ENCODE measurements around the gene P4HB. TPM values are rescaled to one million over a fixed set of nuclear protein-coding genes. Genes with fewer than 3 reads are reported as not detected.

P4HB gene
- total and polyA plus RNA-seq, 2 experiments from 2014 or later: 206 to 620 TPM

DNA sequence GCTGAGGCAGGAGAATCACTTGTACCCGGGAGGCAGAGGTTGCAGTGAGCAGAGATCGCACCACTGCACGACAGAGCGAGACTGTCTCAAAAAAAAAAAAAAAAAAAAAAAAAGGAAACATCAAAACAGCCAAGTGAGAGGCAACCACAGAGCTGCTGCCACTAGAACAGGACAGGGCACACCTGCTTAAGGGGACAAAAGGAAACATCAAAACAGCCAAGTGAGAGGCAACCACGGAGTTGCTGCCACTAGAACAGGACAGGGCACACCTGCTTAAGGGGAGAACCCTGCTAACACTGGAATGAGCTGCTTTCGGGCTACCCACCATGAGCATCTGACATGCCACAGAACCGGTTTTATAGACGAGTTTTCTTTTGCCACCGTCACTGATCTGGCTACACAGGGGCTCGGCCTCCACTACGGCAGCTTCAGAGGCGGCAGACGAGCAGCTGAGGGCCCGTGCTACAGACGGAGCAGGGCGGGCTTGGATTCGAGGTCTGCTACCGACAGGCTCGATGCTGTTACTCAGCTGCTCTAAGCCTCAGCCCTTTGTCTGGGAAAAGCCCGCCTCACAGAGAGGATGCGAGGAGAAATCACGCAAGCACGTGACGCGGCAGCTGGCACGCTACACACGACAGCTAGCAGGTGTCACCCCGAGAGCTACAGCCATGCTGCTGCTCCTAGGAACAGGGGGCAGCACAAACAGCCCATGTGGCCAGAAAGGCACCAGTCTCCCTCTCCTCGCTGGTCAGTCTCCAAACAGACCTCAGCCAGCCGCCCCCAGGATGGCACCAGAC, 2.0 kb downstream of the P4HB start (continued):
- TF ChIP-seq, protein P1, sequence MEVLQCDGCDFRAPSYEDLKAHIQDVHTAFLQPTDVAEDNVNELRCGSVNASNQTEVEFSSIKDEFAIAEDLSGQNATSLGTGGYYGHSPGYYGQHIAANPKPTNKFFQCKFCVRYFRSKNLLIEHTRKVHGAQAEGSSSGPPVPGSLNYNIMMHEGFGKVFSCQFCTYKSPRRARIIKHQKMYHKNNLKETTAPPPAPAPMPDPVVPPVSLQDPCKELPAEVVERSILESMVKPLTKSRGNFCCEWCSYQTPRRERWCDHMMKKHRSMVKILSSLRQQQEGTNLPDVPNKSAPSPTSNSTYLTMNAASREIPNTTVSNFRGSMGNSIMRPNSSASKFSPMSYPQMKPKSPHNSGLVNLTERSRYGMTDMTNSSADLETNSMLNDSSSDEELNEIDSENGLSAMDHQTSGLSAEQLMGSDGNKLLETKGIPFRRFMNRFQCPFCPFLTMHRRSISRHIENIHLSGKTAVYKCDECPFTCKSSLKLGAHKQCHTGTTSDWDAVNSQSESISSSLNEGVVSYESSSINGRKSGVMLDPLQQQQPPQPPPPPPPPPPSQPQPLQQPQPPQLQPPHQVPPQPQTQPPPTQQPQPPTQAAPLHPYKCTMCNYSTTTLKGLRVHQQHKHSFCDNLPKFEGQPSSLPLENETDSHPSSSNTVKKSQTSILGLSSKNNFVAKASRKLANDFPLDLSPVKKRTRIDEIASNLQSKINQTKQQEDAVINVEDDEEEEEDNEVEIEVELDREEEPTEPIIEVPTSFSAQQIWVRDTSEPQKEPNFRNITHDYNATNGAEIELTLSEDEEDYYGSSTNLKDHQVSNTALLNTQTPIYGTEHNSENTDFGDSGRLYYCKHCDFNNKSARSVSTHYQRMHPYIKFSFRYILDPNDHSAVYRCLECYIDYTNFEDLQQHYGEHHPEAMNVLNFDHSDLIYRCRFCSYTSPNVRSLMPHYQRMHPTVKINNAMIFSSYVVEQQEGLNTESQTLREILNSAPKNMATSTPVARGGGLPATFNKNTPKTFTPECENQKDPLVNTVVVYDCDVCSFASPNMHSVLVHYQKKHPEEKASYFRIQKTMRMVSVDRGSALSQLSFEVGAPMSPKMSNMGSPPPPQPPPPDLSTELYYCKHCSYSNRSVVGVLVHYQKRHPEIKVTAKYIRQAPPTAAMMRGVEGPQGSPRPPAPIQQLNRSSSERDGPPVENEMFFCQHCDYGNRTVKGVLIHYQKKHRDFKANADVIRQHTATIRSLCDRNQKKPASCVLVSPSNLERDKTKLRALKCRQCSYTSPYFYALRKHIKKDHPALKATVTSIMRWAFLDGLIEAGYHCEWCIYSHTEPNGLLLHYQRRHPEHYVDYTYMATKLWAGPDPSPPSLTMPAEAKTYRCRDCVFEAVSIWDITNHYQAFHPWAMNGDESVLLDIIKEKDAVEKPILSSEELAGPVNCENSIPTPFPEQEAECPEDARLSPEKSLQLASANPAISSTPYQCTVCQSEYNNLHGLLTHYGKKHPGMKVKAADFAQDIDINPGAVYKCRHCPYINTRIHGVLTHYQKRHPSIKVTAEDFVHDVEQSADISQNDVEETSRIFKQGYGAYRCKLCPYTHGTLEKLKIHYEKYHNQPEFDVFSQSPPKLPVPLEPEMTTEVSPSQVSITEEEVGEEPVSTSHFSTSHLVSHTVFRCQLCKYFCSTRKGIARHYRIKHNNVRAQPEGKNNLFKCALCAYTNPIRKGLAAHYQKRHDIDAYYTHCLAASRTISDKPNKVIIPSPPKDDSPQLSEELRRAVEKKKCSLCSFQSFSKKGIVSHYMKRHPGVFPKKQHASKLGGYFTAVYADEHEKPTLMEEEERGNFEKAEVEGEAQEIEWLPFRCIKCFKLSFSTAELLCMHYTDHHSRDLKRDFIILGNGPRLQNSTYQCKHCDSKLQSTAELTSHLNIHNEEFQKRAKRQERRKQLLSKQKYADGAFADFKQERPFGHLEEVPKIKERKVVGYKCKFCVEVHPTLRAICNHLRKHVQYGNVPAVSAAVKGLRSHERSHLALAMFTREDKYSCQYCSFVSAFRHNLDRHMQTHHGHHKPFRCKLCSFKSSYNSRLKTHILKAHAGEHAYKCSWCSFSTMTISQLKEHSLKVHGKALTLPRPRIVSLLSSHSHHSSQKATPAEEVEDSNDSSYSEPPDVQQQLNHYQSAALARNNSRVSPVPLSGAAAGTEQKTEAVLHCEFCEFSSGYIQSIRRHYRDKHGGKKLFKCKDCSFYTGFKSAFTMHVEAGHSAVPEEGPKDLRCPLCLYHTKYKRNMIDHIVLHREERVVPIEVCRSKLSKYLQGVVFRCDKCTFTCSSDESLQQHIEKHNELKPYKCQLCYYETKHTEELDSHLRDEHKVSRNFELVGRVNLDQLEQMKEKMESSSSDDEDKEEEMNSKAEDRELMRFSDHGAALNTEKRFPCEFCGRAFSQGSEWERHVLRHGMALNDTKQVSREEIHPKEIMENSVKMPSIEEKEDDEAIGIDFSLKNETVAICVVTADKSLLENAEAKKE (CRISPR knock-in tag; IDR thresholded peaks at IDR 0.05): no peak
- TF ChIP-seq ZNF331 (CRISPR knock-in tag; IDR thresholded peaks at IDR 0.05; ENCODE audit: low read depth) (no peak), ZNF114 (CRISPR knock-in tag; IDR thresholded peaks at IDR 0.05) (no peak), CREB1 (CRISPR knock-in tag; IDR thresholded peaks at IDR 0.05; ENCODE audit: low read depth) (no peak), EZH2phosphoT487 (IDR thresholded peaks at IDR 0.05; ENCODE audit: unreplicated experiment) (no peak), NANOG (IDR thresholded peaks at IDR 0.05; ENCODE audit: borderline replicate concordance) (no peak), JUNB (IDR thresholded peaks at IDR 0.05; ENCODE audit: unreplicated experiment) (no peak)
- TF ChIP-seq, protein P2, sequence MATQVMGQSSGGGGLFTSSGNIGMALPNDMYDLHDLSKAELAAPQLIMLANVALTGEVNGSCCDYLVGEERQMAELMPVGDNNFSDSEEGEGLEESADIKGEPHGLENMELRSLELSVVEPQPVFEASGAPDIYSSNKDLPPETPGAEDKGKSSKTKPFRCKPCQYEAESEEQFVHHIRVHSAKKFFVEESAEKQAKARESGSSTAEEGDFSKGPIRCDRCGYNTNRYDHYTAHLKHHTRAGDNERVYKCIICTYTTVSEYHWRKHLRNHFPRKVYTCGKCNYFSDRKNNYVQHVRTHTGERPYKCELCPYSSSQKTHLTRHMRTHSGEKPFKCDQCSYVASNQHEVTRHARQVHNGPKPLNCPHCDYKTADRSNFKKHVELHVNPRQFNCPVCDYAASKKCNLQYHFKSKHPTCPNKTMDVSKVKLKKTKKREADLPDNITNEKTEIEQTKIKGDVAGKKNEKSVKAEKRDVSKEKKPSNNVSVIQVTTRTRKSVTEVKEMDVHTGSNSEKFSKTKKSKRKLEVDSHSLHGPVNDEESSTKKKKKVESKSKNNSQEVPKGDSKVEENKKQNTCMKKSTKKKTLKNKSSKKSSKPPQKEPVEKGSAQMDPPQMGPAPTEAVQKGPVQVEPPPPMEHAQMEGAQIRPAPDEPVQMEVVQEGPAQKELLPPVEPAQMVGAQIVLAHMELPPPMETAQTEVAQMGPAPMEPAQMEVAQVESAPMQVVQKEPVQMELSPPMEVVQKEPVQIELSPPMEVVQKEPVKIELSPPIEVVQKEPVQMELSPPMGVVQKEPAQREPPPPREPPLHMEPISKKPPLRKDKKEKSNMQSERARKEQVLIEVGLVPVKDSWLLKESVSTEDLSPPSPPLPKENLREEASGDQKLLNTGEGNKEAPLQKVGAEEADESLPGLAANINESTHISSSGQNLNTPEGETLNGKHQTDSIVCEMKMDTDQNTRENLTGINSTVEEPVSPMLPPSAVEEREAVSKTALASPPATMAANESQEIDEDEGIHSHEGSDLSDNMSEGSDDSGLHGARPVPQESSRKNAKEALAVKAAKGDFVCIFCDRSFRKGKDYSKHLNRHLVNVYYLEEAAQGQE (IDR thresholded peaks at IDR 0.05; ENCODE audit: unreplicated experiment): no peak
- TF ChIP-seq, protein P3, sequence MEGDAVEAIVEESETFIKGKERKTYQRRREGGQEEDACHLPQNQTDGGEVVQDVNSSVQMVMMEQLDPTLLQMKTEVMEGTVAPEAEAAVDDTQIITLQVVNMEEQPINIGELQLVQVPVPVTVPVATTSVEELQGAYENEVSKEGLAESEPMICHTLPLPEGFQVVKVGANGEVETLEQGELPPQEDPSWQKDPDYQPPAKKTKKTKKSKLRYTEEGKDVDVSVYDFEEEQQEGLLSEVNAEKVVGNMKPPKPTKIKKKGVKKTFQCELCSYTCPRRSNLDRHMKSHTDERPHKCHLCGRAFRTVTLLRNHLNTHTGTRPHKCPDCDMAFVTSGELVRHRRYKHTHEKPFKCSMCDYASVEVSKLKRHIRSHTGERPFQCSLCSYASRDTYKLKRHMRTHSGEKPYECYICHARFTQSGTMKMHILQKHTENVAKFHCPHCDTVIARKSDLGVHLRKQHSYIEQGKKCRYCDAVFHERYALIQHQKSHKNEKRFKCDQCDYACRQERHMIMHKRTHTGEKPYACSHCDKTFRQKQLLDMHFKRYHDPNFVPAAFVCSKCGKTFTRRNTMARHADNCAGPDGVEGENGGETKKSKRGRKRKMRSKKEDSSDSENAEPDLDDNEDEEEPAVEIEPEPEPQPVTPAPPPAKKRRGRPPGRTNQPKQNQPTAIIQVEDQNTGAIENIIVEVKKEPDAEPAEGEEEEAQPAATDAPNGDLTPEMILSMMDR (conservative IDR thresholded peaks at IDR 0.05; ENCODE audit: low read depth in 2 of 2): no peak

All from GM23338 (cell line).